ENCODE results near the gene LAMTOR2. TPM values are rescaled to one million over a fixed set of nuclear protein-coding genes. Genes with fewer than 3 reads are reported as not detected.
"Not testable (repeated sequence)": the region's sequence is repeated elsewhere in the genome, so short reads cannot be mapped to it uniquely, and the experiment has no call there.

LAMTOR2 gene
- total RNA-seq, 1 donor, result 36.6 TPM

DNA sequence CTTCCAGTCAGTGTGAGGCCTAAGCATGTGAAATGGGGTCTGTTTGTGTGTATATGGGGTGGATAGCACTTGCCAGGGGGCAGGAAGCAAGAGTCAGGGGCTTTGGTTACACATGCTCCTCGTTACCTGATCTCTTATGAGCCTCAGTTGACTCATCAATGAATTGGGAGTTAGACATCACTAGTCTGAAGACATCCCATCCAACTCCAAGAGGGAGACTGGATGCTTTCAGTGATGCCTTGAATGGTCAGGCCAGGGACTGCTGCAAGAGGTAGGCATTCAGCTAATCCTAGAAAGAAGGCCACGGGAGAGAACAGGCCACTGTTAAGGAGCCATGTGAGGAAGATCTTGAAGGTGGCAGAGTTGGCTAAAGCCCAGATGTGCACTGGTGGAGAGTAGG, 12.7 kb downstream of the LAMTOR2 start:
- H3K27ac ChIP-seq (ENCODE audit: low read depth, low read length), result no peak overlapping the region
- H3K4me3 ChIP-seq (ENCODE audit: insufficient read depth, low read length), result no peak overlapping the region

DNA sequence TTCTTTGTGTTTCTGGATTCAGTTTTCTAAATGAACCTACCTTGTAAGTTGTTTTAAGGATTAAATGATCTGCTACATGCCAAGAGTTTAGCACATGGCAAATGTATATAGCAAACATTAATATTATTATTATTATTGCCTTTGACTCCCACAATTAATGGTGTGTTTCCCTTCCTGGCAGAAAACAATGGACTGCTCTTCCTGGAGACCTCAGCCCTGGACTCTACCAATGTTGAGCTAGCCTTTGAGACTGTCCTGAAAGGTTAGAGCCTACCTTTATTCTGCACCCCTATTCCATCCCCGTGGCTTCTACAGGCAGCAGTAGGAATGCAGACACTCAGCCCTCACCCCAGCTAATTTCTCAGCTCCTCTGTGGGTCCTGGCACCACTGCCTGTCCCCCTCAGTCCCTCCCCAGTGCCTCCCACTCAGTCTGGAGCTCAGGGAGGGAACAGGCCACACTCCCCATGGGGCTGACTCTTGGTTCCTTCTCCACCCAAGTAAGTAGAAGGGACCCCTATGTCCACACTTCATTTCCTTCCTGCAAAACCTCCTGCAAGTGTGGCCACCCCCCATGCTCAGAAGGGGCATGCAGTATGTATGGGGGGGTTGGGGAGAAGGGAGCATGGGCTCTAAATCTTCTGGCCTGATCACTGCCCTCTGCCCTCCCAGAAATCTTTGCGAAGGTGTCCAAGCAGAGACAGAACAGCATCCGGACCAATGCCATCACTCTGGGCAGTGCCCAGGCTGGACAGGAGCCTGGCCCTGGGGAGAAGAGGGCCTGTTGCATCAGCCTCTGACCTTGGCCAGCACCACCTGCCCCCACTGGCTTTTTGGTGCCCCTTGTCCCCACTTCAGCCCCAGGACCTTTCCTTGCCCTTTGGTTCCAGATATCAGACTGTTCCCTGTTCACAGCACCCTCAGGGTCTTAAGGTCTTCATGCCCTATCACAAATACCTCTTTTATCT, 15.2 kb downstream of the LAMTOR2 start:
- TF ChIP-seq, protein P1, sequence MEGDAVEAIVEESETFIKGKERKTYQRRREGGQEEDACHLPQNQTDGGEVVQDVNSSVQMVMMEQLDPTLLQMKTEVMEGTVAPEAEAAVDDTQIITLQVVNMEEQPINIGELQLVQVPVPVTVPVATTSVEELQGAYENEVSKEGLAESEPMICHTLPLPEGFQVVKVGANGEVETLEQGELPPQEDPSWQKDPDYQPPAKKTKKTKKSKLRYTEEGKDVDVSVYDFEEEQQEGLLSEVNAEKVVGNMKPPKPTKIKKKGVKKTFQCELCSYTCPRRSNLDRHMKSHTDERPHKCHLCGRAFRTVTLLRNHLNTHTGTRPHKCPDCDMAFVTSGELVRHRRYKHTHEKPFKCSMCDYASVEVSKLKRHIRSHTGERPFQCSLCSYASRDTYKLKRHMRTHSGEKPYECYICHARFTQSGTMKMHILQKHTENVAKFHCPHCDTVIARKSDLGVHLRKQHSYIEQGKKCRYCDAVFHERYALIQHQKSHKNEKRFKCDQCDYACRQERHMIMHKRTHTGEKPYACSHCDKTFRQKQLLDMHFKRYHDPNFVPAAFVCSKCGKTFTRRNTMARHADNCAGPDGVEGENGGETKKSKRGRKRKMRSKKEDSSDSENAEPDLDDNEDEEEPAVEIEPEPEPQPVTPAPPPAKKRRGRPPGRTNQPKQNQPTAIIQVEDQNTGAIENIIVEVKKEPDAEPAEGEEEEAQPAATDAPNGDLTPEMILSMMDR (IDR thresholded peaks at IDR 0.05; ENCODE audit: extremely low read depth, low read depth, low read length), result no peak
- H3K27ac ChIP-seq (ENCODE audit: low read depth, low read length), result no peak overlapping the region
- no peak overlapping the region for H3K4me2 ChIP-seq (ENCODE audit: insufficient read depth, low read length)
- no peak for DNase-seq (ENCODE audit: insufficient read length, low spot score, missing footprints)
- no peak overlapping the region for H2AFZ ChIP-seq (ENCODE audit: low read length)
- H3K4me1 ChIP-seq (ENCODE audit: insufficient read depth, low read length), result no peaks in the 10 kb centered on the region
- no peaks in the 10 kb centered on the region for H3K36me3 ChIP-seq (ENCODE audit: insufficient read depth, low read length)
- H3K79me2 ChIP-seq (ENCODE audit: insufficient read depth, low read length), result no peaks in the 10 kb centered on the region
- H4K20me1 ChIP-seq (ENCODE audit: insufficient read depth, low read length), result no peaks in the 10 kb centered on the region
- H3K9me3 ChIP-seq (ENCODE audit: low read depth, low read length), result no peaks in the 10 kb centered on the region
- H3K27me3 ChIP-seq (ENCODE audit: insufficient read depth, low read length), result no peaks in the 10 kb centered on the region
- no peak overlapping the region for H3K4me3 ChIP-seq (ENCODE audit: insufficient read depth, low read length)

More for the DNA sequence above, 12.7 kb downstream of the LAMTOR2 start:
- no peak for DNase-seq (ENCODE audit: insufficient read length, low spot score, missing footprints)
- TF ChIP-seq, protein P1 (IDR thresholded peaks at IDR 0.05; ENCODE audit: extremely low read depth, low read depth, low read length), result no peak
- Histone ChIP-seq H2AFZ (ENCODE audit: low read length) (no peak overlapping the region), H3K4me1 (ENCODE audit: insufficient read depth, low read length) (no peaks in the 10 kb centered on the region), H3K79me2 (ENCODE audit: insufficient read depth, low read length) (no peaks in the 10 kb centered on the region), H3K4me2 (ENCODE audit: insufficient read depth, low read length) (no peak overlapping the region), H4K20me1 (ENCODE audit: insufficient read depth, low read length) (no peaks in the 10 kb centered on the region), H3K27me3 (ENCODE audit: insufficient read depth, low read length) (no peaks in the 10 kb centered on the region), H3K9me3 (ENCODE audit: low read depth, low read length) (no peaks in the 10 kb centered on the region), H3K36me3 (ENCODE audit: insufficient read depth, low read length) (no peaks in the 10 kb centered on the region)

DNA sequence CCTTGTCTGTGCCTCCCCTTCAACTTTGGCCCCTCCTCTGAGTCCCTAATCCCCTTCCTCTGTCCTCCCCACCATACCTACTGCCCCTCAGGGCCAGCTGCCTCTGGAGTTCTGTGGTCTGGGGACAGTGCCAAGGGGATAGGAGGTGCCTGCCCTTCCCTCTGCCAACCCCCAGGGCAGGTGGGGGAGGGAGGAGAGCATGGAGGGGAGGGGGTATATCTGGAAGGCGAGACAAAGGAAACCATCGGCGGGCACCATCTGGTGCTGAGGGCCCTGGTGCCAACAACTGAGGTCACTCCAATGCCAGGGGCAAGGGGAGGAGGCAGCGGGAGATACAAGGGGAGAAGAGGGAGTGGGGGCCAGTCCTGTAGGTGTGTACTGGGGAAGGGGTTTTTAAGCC, 16.0 kb downstream of the LAMTOR2 start:
- TF ChIP-seq, protein P1 (IDR thresholded peaks at IDR 0.05; ENCODE audit: extremely low read depth, low read depth, low read length), result no peak
- H2AFZ ChIP-seq (ENCODE audit: low read length), result no peak overlapping the region
- no peak for DNase-seq (ENCODE audit: insufficient read length, low spot score, missing footprints)

DNA sequence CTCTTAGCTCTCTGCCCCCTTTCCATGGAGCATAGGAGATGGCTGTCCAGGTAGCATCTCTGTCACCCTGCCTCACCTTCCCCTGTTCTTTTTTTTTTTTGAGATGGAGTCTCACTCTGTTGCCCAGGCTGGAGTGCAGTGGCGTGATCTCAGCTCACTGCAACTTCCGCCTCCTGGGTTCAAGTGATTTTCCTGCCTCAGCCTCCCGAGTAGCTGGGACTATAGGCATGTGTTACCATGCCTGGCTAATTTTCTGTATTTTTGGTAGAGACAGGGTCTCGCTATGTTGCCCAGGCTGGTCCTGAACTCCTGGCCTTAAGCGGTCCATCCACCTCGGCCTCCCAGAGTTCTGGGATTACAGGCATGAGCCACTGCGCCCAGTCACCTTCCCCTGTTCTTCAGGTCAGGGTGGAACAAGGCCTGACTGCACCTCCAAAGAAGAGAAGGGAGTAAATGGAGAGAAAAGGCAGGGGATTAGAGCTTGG, 16.8 kb downstream of the LAMTOR2 start:
- not testable (repeated sequence) for H3K27ac ChIP-seq (ENCODE audit: low read depth, low read length); H3K79me2 ChIP-seq (ENCODE audit: insufficient read depth, low read length); H3K27me3 ChIP-seq (ENCODE audit: insufficient read depth, low read length); H3K4me3 ChIP-seq (ENCODE audit: insufficient read depth, low read length); H3K4me1 ChIP-seq (ENCODE audit: insufficient read depth, low read length); H3K36me3 ChIP-seq (ENCODE audit: insufficient read depth, low read length); H3K9me3 ChIP-seq (ENCODE audit: low read depth, low read length); H2AFZ ChIP-seq (ENCODE audit: low read length); H4K20me1 ChIP-seq (ENCODE audit: insufficient read depth, low read length); DNase-seq (ENCODE audit: insufficient read length, low spot score, missing footprints); H3K4me2 ChIP-seq (ENCODE audit: insufficient read depth, low read length)

More for the DNA sequence above, 16.0 kb downstream of the LAMTOR2 start:
- Histone ChIP-seq H3K79me2 (ENCODE audit: insufficient read depth, low read length) (no peaks in the 10 kb centered on the region), H3K9me3 (ENCODE audit: low read depth, low read length) (no peaks in the 10 kb centered on the region), H4K20me1 (ENCODE audit: insufficient read depth, low read length) (no peaks in the 10 kb centered on the region), H3K4me3 (ENCODE audit: insufficient read depth, low read length) (no peak overlapping the region), H3K4me1 (ENCODE audit: insufficient read depth, low read length) (no peaks in the 10 kb centered on the region), H3K27ac (ENCODE audit: low read depth, low read length) (no peak overlapping the region), H3K4me2 (ENCODE audit: insufficient read depth, low read length) (no peak overlapping the region), H3K36me3 (ENCODE audit: insufficient read depth, low read length) (no peaks in the 10 kb centered on the region), H3K27me3 (ENCODE audit: insufficient read depth, low read length) (no peaks in the 10 kb centered on the region)
